ENCODE measurements around the gene CISH.

GRCh38 chr3:50605901-50606326 lies 5.7 kb downstream of the CISH start:
- TF ChIP-seq CTCF (IDR thresholded peaks at IDR 0.05; ENCODE audit: insufficient read depth, low read length, poor library complexity, severe bottlenecking) (no peak), EZH2phosphoT487 (conservative IDR thresholded peaks at IDR 0.05; ENCODE audit: low read length) (no peak)
